Glutamatergic neuron (in vitro differentiated cells): Measurements from ENCODE around the gene ADCY2. TPM values are rescaled to one million over a fixed set of nuclear protein-coding genes. Genes with fewer than 3 reads are reported as not detected.

Experiments
- DNase-seq: peaks from one replicate; pipeline ENCODE4 v3.0.0; 2022
- H3K27ac Mint-ChIP-seq: one replicate; pipeline ENCODE4 v1.8.0; 2020; ENCODE audit warnings: mild to moderate bottlenecking, mixed read lengths, inconsistent platforms; ENCODE audit not compliant: unreplicated experiment
- H3K27me3 Mint-ChIP-seq: one replicate; pipeline ENCODE4 v1.8.0; 2020; ENCODE audit warnings: mild to moderate bottlenecking, moderate library complexity, mixed read lengths, inconsistent platforms; ENCODE audit not compliant: unreplicated experiment
- H3K36me3 Mint-ChIP-seq: one replicate; pipeline ENCODE4 v1.8.0; 2020; ENCODE audit warnings: mild to moderate bottlenecking, mixed read lengths, inconsistent platforms; ENCODE audit not compliant: unreplicated experiment
- H3K4me1 Mint-ChIP-seq: one replicate; pipeline ENCODE4 v1.8.0; 2020; ENCODE audit warnings: mild to moderate bottlenecking, low read depth, mixed read lengths, inconsistent platforms; ENCODE audit not compliant: unreplicated experiment
- H3K4me3 Mint-ChIP-seq: one replicate; pipeline ENCODE4 v1.8.0; 2020; ENCODE audit warnings: mild to moderate bottlenecking, mixed read lengths, inconsistent platforms; ENCODE audit not compliant: unreplicated experiment
- H3K9me3 Mint-ChIP-seq: one replicate; pipeline ENCODE4 v1.8.0; 2020; ENCODE audit warnings: mild to moderate bottlenecking, moderate library complexity, mixed read lengths, inconsistent platforms; ENCODE audit not compliant: unreplicated experiment
- CTCF ChIP-seq: fragments of 200-600 bp; sonication (generic); IDR thresholded peaks from one replicate; pipeline ENCODE4 v1.5.0; 2021; ENCODE audit not compliant: partially characterized antibody, unreplicated experiment
- total RNA-seq: library from RNA; stranded (reverse); fragmentation: NEBNext Ultra II Directional; extraction: Animal tissue kit (Norgen Biotek cat#: 25700); gene quantifications from one replicate; pipeline ENCODE4 v1.2.1, GENCODE V29; 2021; ENCODE audit not compliant: unreplicated experiment

ADCY2 gene
- total RNA-seq, 1 donor from 2014 or later: 3.8 TPM

GRCh38 chr5:7363067-7363677 lies 32.8 kb upstream of the ADCY2 start:
- no peak for TF ChIP-seq CTCF
- no peaks in the 10 kb centered on the region for H3K27me3 Mint-ChIP-seq
- no peak for DNase-seq
- no peaks in the 10 kb centered on the region for H3K4me1 Mint-ChIP-seq
- H3K9me3 Mint-ChIP-seq: no peaks in the 10 kb centered on the region
- peaks cover 3% of the 10 kb centered on the region for H3K36me3 Mint-ChIP-seq
- H3K4me3 Mint-ChIP-seq: no peak overlapping the region
- H3K27ac Mint-ChIP-seq: no peak overlapping the region

DNA sequence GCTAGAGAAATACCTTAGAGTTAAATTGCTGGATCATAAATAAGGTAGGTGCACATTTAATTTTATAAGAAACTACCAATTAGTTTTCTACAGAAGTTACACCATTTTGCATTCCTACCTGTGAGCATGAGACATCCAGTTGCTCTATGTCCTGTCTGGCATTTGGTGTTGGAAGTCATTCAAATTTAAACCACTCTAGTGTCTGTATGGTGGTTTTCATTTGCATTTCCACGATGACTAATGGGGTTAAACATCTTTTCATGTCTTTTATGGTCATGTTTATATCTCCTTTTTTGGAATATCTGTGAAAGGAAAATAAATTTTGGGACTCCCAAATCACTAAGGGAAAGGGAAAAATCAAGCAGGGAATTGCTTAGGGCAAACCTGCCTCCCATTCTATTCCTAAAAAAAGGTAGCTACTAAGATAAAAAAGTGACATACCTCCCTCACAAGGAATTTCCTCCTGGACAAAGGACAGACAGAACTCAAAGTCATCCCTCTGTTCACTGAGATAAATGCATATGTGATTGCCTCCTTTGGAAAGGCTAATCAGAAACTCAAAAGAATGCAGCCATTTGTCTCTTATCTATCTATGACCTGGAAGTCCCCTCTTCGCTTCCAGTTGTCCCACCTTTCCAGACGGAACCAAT lies 31.6 kb upstream of the ADCY2 start:
- H3K27ac Mint-ChIP-seq: no peak overlapping the region
- no peak overlapping the region for H3K4me3 Mint-ChIP-seq
- no peaks in the 10 kb centered on the region for H3K27me3 Mint-ChIP-seq
- no peaks in the 10 kb centered on the region for H3K4me1 Mint-ChIP-seq
- H3K36me3 Mint-ChIP-seq: peaks cover 5% of the 10 kb centered on the region
- no peaks in the 10 kb centered on the region for H3K9me3 Mint-ChIP-seq
- no peak for TF ChIP-seq CTCF
- DNase-seq: no peak

DNA sequence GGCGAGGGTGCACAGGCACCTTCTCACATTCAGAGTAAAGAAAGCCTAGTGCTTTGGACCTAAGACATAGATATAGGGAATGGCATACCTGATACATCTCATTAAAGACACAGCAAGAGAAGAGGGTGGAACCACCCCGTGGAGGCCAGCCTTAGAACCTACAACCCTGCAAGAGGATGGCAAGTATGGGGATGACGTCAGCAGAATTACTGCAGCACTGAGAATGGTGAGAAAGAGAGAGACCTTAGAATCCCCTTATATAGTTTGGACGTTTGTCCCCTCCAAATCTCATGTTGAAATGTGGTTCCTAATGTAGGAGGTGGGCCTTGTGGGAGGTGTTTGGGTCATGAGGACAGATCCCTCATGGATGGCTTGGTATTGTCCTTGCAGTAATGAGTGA lies 28.2 kb upstream of the ADCY2 start:
- Mint-ChIP-seq H3K27ac (no peak overlapping the region), H3K36me3 (peaks cover 5% of the 10 kb centered on the region), H3K4me1 (no peaks in the 10 kb centered on the region), H3K9me3 (no peaks in the 10 kb centered on the region), H3K27me3 (no peaks in the 10 kb centered on the region), H3K4me3 (no peak overlapping the region)
- TF ChIP-seq CTCF: no peak
- DNase-seq: no peak

- Mint-ChIP-seq H3K4me1 (no peaks in the 10 kb centered on the region), H3K36me3 (peaks cover 5% of the 10 kb centered on the region), H3K27me3 (no peaks in the 10 kb centered on the region), H3K4me3 (no peak overlapping the region), H3K27ac (no peak overlapping the region), H3K9me3 (no peaks in the 10 kb centered on the region)
- no peak for DNase-seq
- no peak for TF ChIP-seq CTCF
Measured at GRCh38 chr5:7372399-7372798, 23.5 kb upstream of the ADCY2 start.

GRCh38 chr5:7374186-7374585 lies 21.8 kb upstream of the ADCY2 start:
- no peak for DNase-seq
- no peak overlapping the region for H3K4me3 Mint-ChIP-seq
- H3K27me3 Mint-ChIP-seq: no peaks in the 10 kb centered on the region
- H3K27ac Mint-ChIP-seq: no peak overlapping the region
- H3K36me3 Mint-ChIP-seq: no peaks in the 10 kb centered on the region
- no peaks in the 10 kb centered on the region for H3K9me3 Mint-ChIP-seq
- no peak for TF ChIP-seq CTCF
- H3K4me1 Mint-ChIP-seq: no peaks in the 10 kb centered on the region
